Right lobe of liver (tissue), 4 donors: Measurements from ENCODE around the gene GRM7.

Source experiments
- CTCF ChIP-seq, 4 donors: fragments of 200-600 bp in 3 of 4; fragments of 450-650 bp in 1 of 4; IDR thresholded peaks; one replicate each; pipeline versions ENCODE4 v1.5.1 to v1.8.0; 2016 to 2022; ENCODE audit warnings: antibody characterized with exemption in 4 of 4, mild to moderate bottlenecking in 2 of 4
- POLR2A ChIP-seq: fragments of 450-650 bp; IDR thresholded peaks from one replicate; pipeline ENCODE4 v1.6.1; 2017; ENCODE audit warnings: antibody characterized with exemption, mild to moderate bottlenecking
- donor health status: DM: no; HTN: no; CAD: no.
- donor health status: DM: no; HTN: no; CAD: no.
- donor health status: DM: no; HTN: yes; CAD: no.

- TF ChIP-seq CTCF (IDR thresholded peaks at IDR 0.05) (no peak), POLR2A (no peak)
Observed at GRCh38 chr3:7038394-7038793, 177.5 kb downstream of the GRM7 start.
